Testis (tissue), 2 donors: Measurements from ENCODE around the gene JTB.

Experiments used
- POLR2A ChIP-seq: fragments of 450-650 bp; IDR thresholded peaks from one replicate; pipeline ENCODE4 v1.6.1; 2017; ENCODE audit warnings: antibody characterized with exemption, mild to moderate bottlenecking, moderate library complexity
- TF ChIP-seq, protein P1 (sequence below), 3 experiments: fragments of 450-650 bp in 2 of 3; fragments of 200-600 bp in 1 of 3; sonication (generic) in 1 of 3; IDR thresholded peaks; one replicate each; pipeline ENCODE4 v1.5.1; 2016 to 2019; ENCODE audit warnings: antibody characterized with exemption in 3 of 3, mild to moderate bottlenecking in 2 of 3, moderate library complexity in 1 of 3

DNA sequence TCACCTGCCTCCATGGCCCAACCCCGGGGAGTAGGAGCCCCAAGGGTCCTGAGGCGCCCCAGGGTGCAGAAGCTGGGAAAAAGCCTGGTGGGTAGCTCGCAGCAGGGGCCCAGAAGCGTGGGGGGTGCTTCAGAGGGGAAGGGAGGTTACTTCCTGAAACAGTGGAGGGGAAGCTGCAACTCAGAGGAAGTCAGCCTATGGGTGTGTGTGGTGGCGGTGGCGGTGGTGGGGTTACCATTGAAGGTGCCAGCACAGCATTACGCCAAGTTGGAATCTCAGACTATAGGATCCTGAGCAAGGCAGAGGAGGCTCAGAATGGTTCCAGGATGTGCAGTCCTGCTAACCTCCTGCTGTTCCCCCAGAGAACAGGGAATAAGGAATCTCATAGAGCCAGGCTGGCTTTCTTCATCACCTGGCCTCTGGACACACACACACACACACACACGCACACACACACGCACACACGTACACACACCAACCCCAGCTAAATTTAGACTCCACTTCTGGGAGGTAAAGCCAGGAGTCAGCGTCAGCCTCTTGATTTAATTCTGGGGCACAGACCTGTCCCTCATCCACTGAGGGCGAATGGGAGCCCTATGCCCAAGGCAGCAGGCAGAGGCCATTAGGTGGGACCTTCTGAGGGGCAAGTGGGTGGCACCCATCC, 32.2 kb downstream of the JTB start:
- TF ChIP-seq, protein P1, sequence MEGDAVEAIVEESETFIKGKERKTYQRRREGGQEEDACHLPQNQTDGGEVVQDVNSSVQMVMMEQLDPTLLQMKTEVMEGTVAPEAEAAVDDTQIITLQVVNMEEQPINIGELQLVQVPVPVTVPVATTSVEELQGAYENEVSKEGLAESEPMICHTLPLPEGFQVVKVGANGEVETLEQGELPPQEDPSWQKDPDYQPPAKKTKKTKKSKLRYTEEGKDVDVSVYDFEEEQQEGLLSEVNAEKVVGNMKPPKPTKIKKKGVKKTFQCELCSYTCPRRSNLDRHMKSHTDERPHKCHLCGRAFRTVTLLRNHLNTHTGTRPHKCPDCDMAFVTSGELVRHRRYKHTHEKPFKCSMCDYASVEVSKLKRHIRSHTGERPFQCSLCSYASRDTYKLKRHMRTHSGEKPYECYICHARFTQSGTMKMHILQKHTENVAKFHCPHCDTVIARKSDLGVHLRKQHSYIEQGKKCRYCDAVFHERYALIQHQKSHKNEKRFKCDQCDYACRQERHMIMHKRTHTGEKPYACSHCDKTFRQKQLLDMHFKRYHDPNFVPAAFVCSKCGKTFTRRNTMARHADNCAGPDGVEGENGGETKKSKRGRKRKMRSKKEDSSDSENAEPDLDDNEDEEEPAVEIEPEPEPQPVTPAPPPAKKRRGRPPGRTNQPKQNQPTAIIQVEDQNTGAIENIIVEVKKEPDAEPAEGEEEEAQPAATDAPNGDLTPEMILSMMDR (IDR thresholded peaks at IDR 0.05) = no peak
- TF ChIP-seq POLR2A = no peak
